Measurements from ENCODE around the gene KHDC3L. TPM values are rescaled to one million over a fixed set of nuclear protein-coding genes. Genes with fewer than 3 reads are reported as not detected.

KHDC3L gene
- total and polyA plus RNA-seq, 10 of the 15 experiments (the other 5 are each of a cell fraction or from before 2014, with no cell fraction given): not detected

- no peak overlapping the region for H3K4me2 ChIP-seq (ENCODE audit: control insufficient read depth, insufficient read depth)
- H2AFZ ChIP-seq (ENCODE audit: control insufficient read depth, low read depth, low read length): no peak overlapping the region
- ChIA-PET CTCF (no interaction called here), RAD21 (ENCODE audit: unreplicated experiment) (no interaction called here), SMC1A (ENCODE audit: uncharacterized antibody, unreplicated experiment) (no interaction called here), POLR2A (no interaction called here)
- ATAC-seq (no peak), FAIRE-seq (no peak), DNase-seq (ENCODE audit: low read depth, low spot score) (no peak)
- H3K27ac ChIP-seq (ENCODE audit: control insufficient read depth, insufficient read depth): no peak overlapping the region
- H4K20me1 ChIP-seq (ENCODE audit: control insufficient read depth, insufficient read depth): no peaks in the 10 kb centered on the region
- H3K4me1 ChIP-seq (ENCODE audit: control insufficient read depth, insufficient read depth, low read length): no peaks in the 10 kb centered on the region
- no TSS peak for BruUV-seq (replicated peaks)
- 0 out of 4 replicates have a peak, but pooled peaks cover 0 to 3% of the 10 kb centered on the region in 2 experiments for H3K27me3 ChIP-seq (replicated peaks in 1 of 2; ENCODE audit: control insufficient read depth in 2 of 2, insufficient read depth in 2 of 2, low read length in 1 of 2)
- intact Hi-C loops (cut with micrococcal nuclease; ENCODE audit: unreplicated experiment): no loop called here
- in situ Hi-C loops (cut with MboI): no loop called here
- no peak overlapping the region for H3K9ac ChIP-seq (ENCODE audit: control insufficient read depth, insufficient read depth, low read length)
- no peak for TF ChIP-seq CHD4 (IDR thresholded peaks at IDR 0.05)
- TF ChIP-seq ETV6 (conservative IDR thresholded peaks at IDR 0.05 in 1 of 2, IDR thresholded peaks at IDR 0.05 in 1 of 2; ENCODE audit: borderline replicate concordance in 1 of 2, low read depth in 1 of 2): no peak
- no peak for TF ChIP-seq NR2C1 (IDR thresholded peaks at IDR 0.05)
- TF ChIP-seq FOXM1 (IDR thresholded peaks at IDR 0.05; ENCODE audit: low read depth, low read length): no peak
- TF ChIP-seq CUX1 (IDR thresholded peaks at IDR 0.05; ENCODE audit: insufficient replicate concordance, low read depth, low read length): no peak
- no peak for TF ChIP-seq RAD51 (IDR thresholded peaks at IDR 0.05)
- TF ChIP-seq MEF2B (IDR thresholded peaks at IDR 0.05; ENCODE audit: partially characterized antibody, poor library complexity, severe bottlenecking): no peak
- no peak for TF ChIP-seq PAX5 (IDR thresholded peaks at IDR 0.05; ENCODE audit: borderline replicate concordance, low read depth, low read length)
- no peak for TF ChIP-seq CREM (IDR thresholded peaks at IDR 0.05; ENCODE audit: low read depth)
- TF ChIP-seq SIX5 (IDR thresholded peaks at IDR 0.05; ENCODE audit: low read depth, low read length, severe bottlenecking): no peak
- no peak for TF ChIP-seq E4F1 (IDR thresholded peaks at IDR 0.05; ENCODE audit: borderline replicate concordance, partially characterized antibody)
- TF ChIP-seq JUND (IDR thresholded peaks at IDR 0.05; ENCODE audit: low read depth, low read length): no peak
- TF ChIP-seq SRF (IDR thresholded peaks at IDR 0.05; ENCODE audit: low read depth in 2 of 2, low read length in 2 of 2): no peak
- no peak for TF ChIP-seq TARDBP (IDR thresholded peaks at IDR 0.05; ENCODE audit: borderline replicate concordance)
- no peak for TF ChIP-seq ZNF384 (IDR thresholded peaks at IDR 0.05; ENCODE audit: borderline replicate concordance, low read depth, low read length)
- TF ChIP-seq EZH2 (IDR thresholded peaks at IDR 0.05; ENCODE audit: borderline replicate concordance, control insufficient read depth, low read depth, low read length): no peak
- no peak for TF ChIP-seq ATF3 (IDR thresholded peaks at IDR 0.05; ENCODE audit: borderline replicate concordance, extremely low read depth, low read depth, low read length)
- no peak for TF ChIP-seq ASH2L (IDR thresholded peaks at IDR 0.05; ENCODE audit: borderline replicate concordance, low read depth)
- 70% methylated on average over 4 of the region's 4 CpGs for WGBS (ENCODE audit: insufficient coverage, insufficient replicate concordance, low lambda C conversion rate, missing lambda C conversion rate)
- H3K4me3 ChIP-seq: no peak overlapping the region
- H3K79me2 ChIP-seq (ENCODE audit: control insufficient read depth, insufficient read depth, low read length): no peaks in the 10 kb centered on the region
- no peaks in the 10 kb centered on the region; the same call in 2 of the 3 replicates for H3K9me3 ChIP-seq (replicated peaks; ENCODE audit: control insufficient read depth, insufficient read depth, low read length)
- no peaks in the 10 kb centered on the region for H3K36me3 ChIP-seq (ENCODE audit: control insufficient read depth in 2 of 2, insufficient read depth in 2 of 2, low read length in 1 of 2)
Observed at GRCh38 chr6:73368675-73369074, 6.2 kb downstream of the KHDC3L start.

Measured in GM12878 (cell line).